Upper lobe of left lung (tissue), 6 donors: Measurements from ENCODE around the gene SP100. TPM values are rescaled to one million over a fixed set of nuclear protein-coding genes. Genes with fewer than 3 reads are reported as not detected.

Experiments
- ATAC-seq, 2 donors: fragments of 200-7000 bp; cut with Tn5 transposase; one replicate each; pipeline ENCODE4 v1.9.1; 2022; ENCODE audit warnings: mild to moderate bottlenecking in 2 of 2, moderate library complexity in 2 of 2; ENCODE audit not compliant: low FRiP score in 2 of 2
- DNase-seq, 2 donors: peaks; one replicate each; pipeline ENCODE4 v3.0.0-alpha.2; 2019 to 2020
- H3K27ac ChIP-seq, 4 donors: fragments of 200-600 bp; sonication (generic); one replicate each; pipeline ENCODE4 v1.5.1; 2016 to 2019
- H3K27me3 ChIP-seq, 4 donors: fragments of 200-600 bp; sonication (generic); one replicate each; pipeline ENCODE4 v1.5.1; 2017 to 2019
- H3K36me3 ChIP-seq, 4 donors: fragments of 200-600 bp; sonication (generic); one replicate each; pipeline ENCODE4 v1.5.1; 2016 to 2019
- H3K4me1 ChIP-seq, 4 donors: fragments of 200-600 bp; sonication (generic); one replicate each; pipeline ENCODE4 v1.5.1; 2018 to 2019
- H3K4me3 ChIP-seq, 4 donors: fragments of 200-600 bp; sonication (generic); one replicate each; pipeline ENCODE4 v1.5.1; 2017 to 2019; ENCODE audit warnings: mild to moderate bottlenecking in 2 of 4, moderate library complexity in 1 of 4
- H3K9me3 ChIP-seq, 4 donors: fragments of 200-600 bp; sonication (generic); one replicate each; pipeline ENCODE4 v1.5.1; 2018 to 2019
- EP300 ChIP-seq, 4 donors: sonication (generic); formaldehyde crosslinking; IDR thresholded peaks; one replicate each; pipeline ENCODE4 v1.5.1; 2017; ENCODE audit warnings: antibody characterized with exemption in 4 of 4, control low read depth in 2 of 4
- POLR2A ChIP-seq, 4 donors: fragments of 450-650 bp; IDR thresholded peaks; one replicate each; pipeline ENCODE4 v1.5.1; 2016 to 2017; ENCODE audit warnings: antibody characterized with exemption in 4 of 4, mild to moderate bottlenecking in 2 of 4
- POLR2AphosphoS5 ChIP-seq, 2 donors: sonication (generic); formaldehyde crosslinking; IDR thresholded peaks; one replicate each; pipeline ENCODE4 v1.5.1; 2017; ENCODE audit warnings: antibody characterized with exemption in 2 of 2
- WGBS, 2 donors: methylation state at CpG; one replicate each; pipeline ENCODE4 v1.1.5; 2017 to 2018; 5-methylcytosine and 5-hydroxymethylcytosine counted together
- total RNA-seq, 6 donors: library from RNA; depleted of rRNA in 4 of 6; stranded (reverse); fragments of >200 nt in 4 of 6; gene quantifications; one replicate each; pipeline versions ENCODE4 v1.1.0 to v1.2.1, GENCODE V29; 2016 to 2021
- TF ChIP-seq, protein P1 (sequence below), 6 experiments: fragments of 450-650 bp in 4 of 6; fragments of 200-600 bp in 2 of 6; sonication (generic) in 2 of 6; IDR thresholded peaks; one replicate each; pipeline ENCODE4 v1.5.1; 2016 to 2019; ENCODE audit warnings: antibody characterized with exemption in 6 of 6
- donor health status: DM: no; HTN: no; CAD: no; lungs with moderate emphysema.
- donor health status: DM: no; HTN: yes; CAD: no; lungs with severe emphysema.

Gene SP100
- total RNA-seq, 6 donors from 2014 or later, result 117 to 260 (median 153) TPM

DNA sequence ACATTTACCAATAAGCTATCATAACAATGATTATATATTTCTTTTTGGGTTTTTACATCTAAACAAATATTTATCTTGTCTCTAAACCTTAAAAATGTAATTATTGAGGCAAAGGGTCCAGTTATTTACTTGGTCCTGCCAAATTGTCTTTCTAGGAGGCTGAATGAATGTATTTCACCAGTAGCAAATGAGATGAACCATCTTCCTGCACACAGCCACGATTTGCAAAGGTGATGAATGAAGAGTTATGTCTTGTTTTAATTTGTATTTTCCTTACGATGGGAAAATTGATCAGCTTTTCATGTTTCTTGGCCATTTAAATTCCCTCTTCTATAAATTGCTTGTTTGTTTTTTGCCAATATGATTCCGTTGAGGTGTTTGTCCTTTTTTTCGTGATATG, 1.4 kb downstream of the SP100 start:
- ATAC-seq, result no peak
- TF ChIP-seq, protein P1, sequence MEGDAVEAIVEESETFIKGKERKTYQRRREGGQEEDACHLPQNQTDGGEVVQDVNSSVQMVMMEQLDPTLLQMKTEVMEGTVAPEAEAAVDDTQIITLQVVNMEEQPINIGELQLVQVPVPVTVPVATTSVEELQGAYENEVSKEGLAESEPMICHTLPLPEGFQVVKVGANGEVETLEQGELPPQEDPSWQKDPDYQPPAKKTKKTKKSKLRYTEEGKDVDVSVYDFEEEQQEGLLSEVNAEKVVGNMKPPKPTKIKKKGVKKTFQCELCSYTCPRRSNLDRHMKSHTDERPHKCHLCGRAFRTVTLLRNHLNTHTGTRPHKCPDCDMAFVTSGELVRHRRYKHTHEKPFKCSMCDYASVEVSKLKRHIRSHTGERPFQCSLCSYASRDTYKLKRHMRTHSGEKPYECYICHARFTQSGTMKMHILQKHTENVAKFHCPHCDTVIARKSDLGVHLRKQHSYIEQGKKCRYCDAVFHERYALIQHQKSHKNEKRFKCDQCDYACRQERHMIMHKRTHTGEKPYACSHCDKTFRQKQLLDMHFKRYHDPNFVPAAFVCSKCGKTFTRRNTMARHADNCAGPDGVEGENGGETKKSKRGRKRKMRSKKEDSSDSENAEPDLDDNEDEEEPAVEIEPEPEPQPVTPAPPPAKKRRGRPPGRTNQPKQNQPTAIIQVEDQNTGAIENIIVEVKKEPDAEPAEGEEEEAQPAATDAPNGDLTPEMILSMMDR (IDR thresholded peaks at IDR 0.05), result no peak
- TF ChIP-seq EP300 (IDR thresholded peaks at IDR 0.05) (no peak), POLR2A (IDR thresholded peaks at IDR 0.05) (no peak), POLR2AphosphoS5 (IDR thresholded peaks at IDR 0.05) (no peak)
- no peaks in the 10 kb centered on the region for H3K27me3 ChIP-seq
- 36 to 38% methylated on average over 4 of the region's 4 CpGs for WGBS, 2 donors
- H3K36me3 ChIP-seq, result peaks cover 0 to 4% (median 0%) of the 10 kb centered on the region in 4 donors
- H3K4me3 ChIP-seq, result peak overlapping the region; percentile 54 to 75 (median 72)
- H3K27ac ChIP-seq, result peak overlapping the region; percentile 24 to 96 (median 94)
- peaks cover 45 to 85% (median 57%) of the 10 kb centered on the region in 4 donors for H3K4me1 ChIP-seq
- no peaks in the 10 kb centered on the region for H3K9me3 ChIP-seq
- DNase-seq, result no peak

GRCh38 chr2:230418341-230419016, 2.5 kb downstream of the SP100 start:
- Histone ChIP-seq H3K27me3 (no peaks in the 10 kb centered on the region), H3K36me3 (peaks cover 0 to 4% (median 0%) of the 10 kb centered on the region in 4 donors), H3K9me3 (no peaks in the 10 kb centered on the region), H3K4me1 (peaks cover 52 to 85% (median 63%) of the 10 kb centered on the region in 4 donors), H3K27ac (peak overlapping the region in 3 of 4 donors; percentile 92 to 96 (median 96)), H3K4me3 (peak overlapping the region; percentile 22 to 75 (median 63))
- TF ChIP-seq, protein P1 (IDR thresholded peaks at IDR 0.05), result no peak
- TF ChIP-seq POLR2AphosphoS5 (IDR thresholded peaks at IDR 0.05), result no peak
- no peak for TF ChIP-seq POLR2A (IDR thresholded peaks at IDR 0.05)
- no peak for TF ChIP-seq EP300 (IDR thresholded peaks at IDR 0.05)
- 30 to 33% methylated on average over 9 of the region's 9 CpGs for WGBS, 2 donors
- no peak for ATAC-seq
- DNase-seq, result peak in 1 of 2 donors; percentile 69

DNA sequence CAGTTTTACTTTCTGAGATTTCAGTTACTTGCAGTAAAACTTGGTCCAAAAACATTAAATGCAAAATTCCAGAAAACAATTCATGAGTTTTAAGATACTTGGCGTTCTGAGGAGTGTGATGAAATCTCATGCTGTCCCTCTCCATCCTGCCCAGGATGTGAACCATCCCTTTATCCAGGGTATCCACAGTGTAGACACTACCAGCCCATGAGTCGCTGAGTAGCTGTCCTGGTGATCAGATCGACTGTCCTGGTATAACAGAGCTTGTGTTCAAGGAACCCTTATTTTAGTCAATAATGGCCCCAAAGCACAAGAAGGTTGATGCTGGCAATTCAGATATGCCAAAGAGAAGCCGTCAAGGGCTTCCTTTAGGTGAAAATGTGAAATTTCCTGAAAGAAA, 3.2 kb downstream of the SP100 start:
- ATAC-seq (no peak), DNase-seq (no peak)
- H3K27ac ChIP-seq, result peak overlapping the region in 2 of 4 donors; percentile 30 to 96
- peaks cover 0 to 6% (median 0%) of the 10 kb centered on the region in 4 donors for H3K36me3 ChIP-seq
- H3K4me3 ChIP-seq, result peak overlapping the region in 2 of 4 donors; percentile 72 to 75
- TF ChIP-seq POLR2A (IDR thresholded peaks at IDR 0.05), result no peak
- no peak for TF ChIP-seq POLR2AphosphoS5 (IDR thresholded peaks at IDR 0.05)
- TF ChIP-seq, protein P1 (IDR thresholded peaks at IDR 0.05), result no peak
- TF ChIP-seq EP300 (IDR thresholded peaks at IDR 0.05), result no peak
- H3K9me3 ChIP-seq, result no peaks in the 10 kb centered on the region
- WGBS, 2 donors, result 74 to 77% methylated on average over 4 of the region's 4 CpGs
- no peaks in the 10 kb centered on the region for H3K27me3 ChIP-seq
- peaks cover 58 to 86% (median 67%) of the 10 kb centered on the region in 4 donors for H3K4me1 ChIP-seq

DNA sequence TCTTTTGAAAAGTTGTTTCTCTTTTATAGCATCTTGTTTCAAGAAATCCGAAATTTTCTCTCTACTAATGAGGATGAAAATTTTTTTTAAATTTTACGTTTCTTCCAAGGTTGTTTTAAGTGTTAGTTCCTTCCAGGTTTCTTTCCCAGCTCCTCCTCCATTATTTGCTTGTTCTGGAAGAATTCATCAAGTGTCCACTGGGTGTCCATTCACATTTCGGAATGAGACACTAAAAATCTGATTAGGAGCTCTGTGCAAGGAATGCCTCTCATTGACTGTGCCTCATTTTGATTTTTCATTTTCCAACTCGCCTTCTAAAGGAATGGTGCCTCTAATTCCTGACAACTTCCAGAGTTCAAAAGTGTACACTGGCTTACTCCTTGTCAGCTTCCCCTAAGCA, 6.1 kb downstream of the SP100 start:
- no peak for DNase-seq
- TF ChIP-seq, protein P1 (IDR thresholded peaks at IDR 0.05), result peak in 1 of 6 experiments; percentile 20
- no peak for TF ChIP-seq POLR2AphosphoS5 (IDR thresholded peaks at IDR 0.05)
- no peak for ATAC-seq
- Histone ChIP-seq H3K9me3 (no peaks in the 10 kb centered on the region), H3K27ac (peak overlapping the region in 1 of 4 donors; percentile 74), H3K36me3 (peaks cover 0 to 6% (median 0%) of the 10 kb centered on the region in 4 donors), H3K27me3 (no peaks in the 10 kb centered on the region), H3K4me1 (peaks cover 62 to 98% (median 79%) of the 10 kb centered on the region in 4 donors), H3K4me3 (no peak overlapping the region)
- WGBS, 2 donors, result 77 to 79% methylated on average over 4 of the region's 4 CpGs
